ENCODE results near the gene MBNL2.

MBNL2 gene

GRCh38 chr13:97275776-97276501 is 53.8 kb downstream of the MBNL2 start:
- DNase-seq: no peak

GRCh38 chr13:97276862-97277269 is 54.7 kb downstream of the MBNL2 start:
- DNase-seq: no peak

- DNase-seq: no peak
These were observed 56.6 kb downstream of the MBNL2 start for GRCh38 chr13:97278435-97279411.

- DNase-seq: no peak
These were observed 57.8 kb downstream of the MBNL2 start for GRCh38 chr13:97279913-97280312.

GRCh38 chr13:97280478-97280877 is 58.3 kb downstream of the MBNL2 start:
- no peak for DNase-seq

- no peak for DNase-seq
These were observed 58.9 kb downstream of the MBNL2 start for GRCh38 chr13:97281028-97281427.

- DNase-seq: no peak
These were observed 60.6 kb downstream of the MBNL2 start for GRCh38 chr13:97282705-97283104.

- DNase-seq: no peak
These were observed 61.8 kb downstream of the MBNL2 start for GRCh38 chr13:97283888-97284287.

- DNase-seq: no peak
These were observed 62.4 kb downstream of the MBNL2 start for GRCh38 chr13:97284558-97284957.

GRCh38 chr13:97285221-97285955 is 63.3 kb downstream of the MBNL2 start:
- DNase-seq: no peak

GRCh38 chr13:97286317-97287046 is 64.3 kb downstream of the MBNL2 start:
- DNase-seq: no peak

- no peak for DNase-seq
These were observed 64.9 kb downstream of the MBNL2 start for GRCh38 chr13:97287047-97287383.

GRCh38 chr13:97288486-97288900 is 66.4 kb downstream of the MBNL2 start:
- no peak for DNase-seq

GRCh38 chr13:97289514-97290298 is 67.6 kb downstream of the MBNL2 start:
- no peak for DNase-seq

- DNase-seq: no peak
These were observed 73.4 kb downstream of the MBNL2 start for GRCh38 chr13:97295283-97296182.

- no peak for DNase-seq
These were observed 74.6 kb downstream of the MBNL2 start for GRCh38 chr13:97296740-97297139.

- no peak for DNase-seq
These were observed 76.7 kb downstream of the MBNL2 start for GRCh38 chr13:97298816-97299215.

- no peak for DNase-seq
These were observed 78.7 kb downstream of the MBNL2 start for GRCh38 chr13:97300871-97301270.

- no peak for DNase-seq
These were observed 79.4 kb downstream of the MBNL2 start for GRCh38 chr13:97301382-97302095.

GRCh38 chr13:97302611-97303010 is 80.5 kb downstream of the MBNL2 start:
- no peak for DNase-seq
